ENCODE measurements around the gene ATP13A1. TPM values are rescaled to one million over a fixed set of nuclear protein-coding genes. Genes with fewer than 3 reads are reported as not detected.

The ATP13A1 gene
- total and polyA plus RNA-seq, 7 donors: 6.6 to 145 (median 55.5) TPM

DNA sequence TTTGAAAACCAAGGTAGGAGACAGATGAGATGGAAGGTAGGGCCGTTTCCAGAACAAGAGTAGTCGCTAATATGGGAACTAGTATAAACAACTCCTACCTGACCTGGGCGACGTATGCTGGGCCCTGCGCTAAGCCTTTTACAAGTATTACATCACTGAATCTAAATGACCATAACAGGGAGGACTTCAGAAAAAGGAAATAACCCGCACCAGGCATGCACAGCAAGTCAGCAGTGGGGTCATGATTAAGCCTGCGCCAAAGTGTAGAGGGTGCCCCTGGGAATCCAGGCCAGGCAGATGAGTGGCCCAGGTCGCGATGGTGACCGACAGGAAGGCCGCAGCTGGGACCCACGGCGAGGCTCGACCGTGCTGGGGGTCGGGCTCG lies 613 bp downstream of the ATP13A1 start:
- DNase-seq: no peak
- intact Hi-C loops (cut with DNase I): loop anchor here (2.0 to 10.0 kb wide), 5 partner anchors 114 to 598 kb away; partner anchors contain the start of genes GATAD2A, SLC25A42 and ZNF682
- H3K4me3 ChIP-seq: peak overlapping the region; percentile 71 to 97 (median 89)
- peaks cover 0 to 28% (median 22%) of the 10 kb centered on the region in 4 donors for H3K4me1 ChIP-seq
- H3K36me3 ChIP-seq: peaks cover 0 to 25% (median 14%) of the 10 kb centered on the region in 4 donors
- peak overlapping the region; percentile 87 to 92 (median 91) for H3K27ac ChIP-seq
- WGBS, 2 donors: 2 to 12% methylated on average over 17 of the region's 17 CpGs
- H3K9me3 ChIP-seq: no peaks in the 10 kb centered on the region
- no peak for TF ChIP-seq POLR2AphosphoS5 (IDR thresholded peaks at IDR 0.05)
- TF ChIP-seq, protein P1, sequence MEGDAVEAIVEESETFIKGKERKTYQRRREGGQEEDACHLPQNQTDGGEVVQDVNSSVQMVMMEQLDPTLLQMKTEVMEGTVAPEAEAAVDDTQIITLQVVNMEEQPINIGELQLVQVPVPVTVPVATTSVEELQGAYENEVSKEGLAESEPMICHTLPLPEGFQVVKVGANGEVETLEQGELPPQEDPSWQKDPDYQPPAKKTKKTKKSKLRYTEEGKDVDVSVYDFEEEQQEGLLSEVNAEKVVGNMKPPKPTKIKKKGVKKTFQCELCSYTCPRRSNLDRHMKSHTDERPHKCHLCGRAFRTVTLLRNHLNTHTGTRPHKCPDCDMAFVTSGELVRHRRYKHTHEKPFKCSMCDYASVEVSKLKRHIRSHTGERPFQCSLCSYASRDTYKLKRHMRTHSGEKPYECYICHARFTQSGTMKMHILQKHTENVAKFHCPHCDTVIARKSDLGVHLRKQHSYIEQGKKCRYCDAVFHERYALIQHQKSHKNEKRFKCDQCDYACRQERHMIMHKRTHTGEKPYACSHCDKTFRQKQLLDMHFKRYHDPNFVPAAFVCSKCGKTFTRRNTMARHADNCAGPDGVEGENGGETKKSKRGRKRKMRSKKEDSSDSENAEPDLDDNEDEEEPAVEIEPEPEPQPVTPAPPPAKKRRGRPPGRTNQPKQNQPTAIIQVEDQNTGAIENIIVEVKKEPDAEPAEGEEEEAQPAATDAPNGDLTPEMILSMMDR (IDR thresholded peaks at IDR 0.05): no peak
- TF ChIP-seq EP300 (IDR thresholded peaks at IDR 0.05): no peak
- no peak for TF ChIP-seq POLR2A (IDR thresholded peaks at IDR 0.05)
- H3K27me3 ChIP-seq: no peaks in the 10 kb centered on the region

DNA sequence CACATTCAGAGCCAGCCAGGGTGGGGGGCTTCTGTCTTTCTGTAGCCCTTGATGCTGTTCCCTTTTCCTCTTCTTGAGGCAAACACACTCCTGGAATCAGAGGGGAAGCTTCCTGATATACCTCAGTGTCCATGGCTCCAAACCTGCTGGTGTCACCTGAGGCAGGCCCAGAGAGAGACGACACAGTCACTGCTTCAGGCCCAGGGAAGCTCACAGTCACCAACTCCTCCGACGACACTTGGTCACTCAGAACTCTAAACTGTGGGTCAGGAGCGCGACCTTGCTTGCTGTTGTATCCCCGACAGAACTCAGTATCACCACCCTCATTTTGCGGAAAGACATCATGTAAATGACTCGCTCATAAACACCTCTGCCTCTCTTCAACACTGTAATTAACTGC lies 1.1 kb downstream of the ATP13A1 start:
- peak overlapping the region in 3 of 4 donors; percentile 87 to 91 (median 91) for H3K27ac ChIP-seq
- peak; percentile 52 for DNase-seq
- WGBS, 2 donors: 83% methylated on average over 8 of the region's 8 CpGs
- intact Hi-C loops (cut with DNase I): loop anchor here (2.0 to 10.0 kb wide), 5 partner anchors 114 to 598 kb away; partner anchors contain the start of genes GATAD2A, SLC25A42 and ZNF682
- no peaks in the 10 kb centered on the region for H3K27me3 ChIP-seq
- TF ChIP-seq POLR2AphosphoS5 (IDR thresholded peaks at IDR 0.05) (no peak), POLR2A (IDR thresholded peaks at IDR 0.05) (no peak), EP300 (IDR thresholded peaks at IDR 0.05) (no peak)
- TF ChIP-seq, protein P1 (IDR thresholded peaks at IDR 0.05): no peak
- peaks cover 0 to 26% (median 22%) of the 10 kb centered on the region in 4 donors for H3K4me1 ChIP-seq
- H3K9me3 ChIP-seq: no peaks in the 10 kb centered on the region
- H3K4me3 ChIP-seq: peak overlapping the region in 3 of 4 donors; percentile 86 to 97 (median 92)
- H3K36me3 ChIP-seq: peaks cover 3 to 30% (median 19%) of the 10 kb centered on the region in 4 donors

DNA sequence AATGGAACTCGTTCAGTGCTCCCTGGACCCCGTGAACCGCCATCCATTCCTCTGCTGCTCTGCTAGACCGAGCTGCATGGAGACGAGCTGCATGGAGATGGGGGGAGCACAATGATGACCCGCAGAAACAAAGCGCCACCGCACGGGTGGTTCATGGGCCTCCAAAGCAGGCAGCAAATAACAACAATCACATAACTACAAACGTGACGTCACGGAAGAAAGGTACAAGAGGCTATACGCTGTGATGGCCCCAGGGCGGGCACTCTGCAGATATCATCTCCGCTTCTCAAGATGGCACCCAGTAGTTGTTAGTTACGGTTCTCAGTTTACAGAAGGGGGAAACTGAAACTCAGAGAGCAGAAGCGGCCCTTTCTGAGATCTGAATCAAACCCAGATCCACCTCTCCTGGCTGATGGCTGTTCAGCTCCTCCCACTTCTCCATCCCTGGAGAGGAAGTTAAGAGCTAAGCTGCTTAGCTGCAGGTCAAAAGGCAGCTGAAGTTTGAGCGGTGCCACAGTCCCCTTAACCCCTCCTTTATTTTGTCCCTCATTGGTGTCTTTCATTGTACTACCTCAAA lies 1.7 kb downstream of the ATP13A1 start:
- intact Hi-C loops (cut with DNase I): loop anchor here (2.0 to 10.0 kb wide), 5 partner anchors 115 to 597 kb away; partner anchors contain the start of genes GATAD2A, SLC25A42 and ZNF682
- Histone ChIP-seq H3K4me3 (no peak overlapping the region), H3K27ac (peak overlapping the region in 1 of 4 donors; percentile 91), H3K9me3 (no peaks in the 10 kb centered on the region), H3K4me1 (peaks cover 0 to 26% (median 22%) of the 10 kb centered on the region in 4 donors), H3K36me3 (peaks cover 8 to 36% (median 25%) of the 10 kb centered on the region in 4 donors), H3K27me3 (no peaks in the 10 kb centered on the region)
- TF ChIP-seq EP300 (IDR thresholded peaks at IDR 0.05) (no peak), POLR2AphosphoS5 (IDR thresholded peaks at IDR 0.05) (no peak), POLR2A (IDR thresholded peaks at IDR 0.05) (no peak)
- TF ChIP-seq, protein P1 (IDR thresholded peaks at IDR 0.05): no peak
- peak; percentile 53 for DNase-seq
- WGBS, 2 donors: 76 to 81% methylated on average over 18 of the region's 18 CpGs

DNA sequence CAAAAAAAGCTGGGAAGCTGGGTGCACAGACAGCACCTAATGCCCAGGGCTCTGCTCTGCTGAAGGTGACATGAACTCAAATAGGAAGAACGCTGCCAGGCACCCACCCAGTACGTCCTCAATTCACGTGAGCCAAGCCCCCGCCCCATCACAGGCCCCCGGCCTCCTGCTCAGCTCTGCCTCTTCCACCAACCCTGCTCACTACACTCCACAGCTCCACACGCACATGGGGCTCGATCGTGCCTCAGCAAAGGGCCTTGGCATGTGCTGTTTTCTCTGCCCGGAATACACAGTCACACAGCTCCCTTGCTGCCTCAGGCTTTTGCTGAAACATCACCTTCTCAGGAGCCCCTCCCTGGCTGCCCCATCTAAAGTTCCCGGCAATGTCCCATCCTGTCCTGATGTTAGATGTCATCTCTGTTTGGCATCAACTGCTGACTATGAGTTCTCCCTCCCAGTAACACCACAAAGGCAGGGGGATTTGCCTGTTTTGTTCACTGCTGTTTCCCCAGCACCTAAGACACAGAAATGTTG lies 2.3 kb downstream of the ATP13A1 start:
- H3K27me3 ChIP-seq: no peaks in the 10 kb centered on the region
- whole genome bisulfite sequencing, 2 donors: 91 to 92% methylated on average over 10 of the region's 10 CpGs
- no peak for TF ChIP-seq EP300 (IDR thresholded peaks at IDR 0.05)
- no peak for TF ChIP-seq POLR2AphosphoS5 (IDR thresholded peaks at IDR 0.05)
- no peak for TF ChIP-seq POLR2A (IDR thresholded peaks at IDR 0.05)
- peaks cover 8 to 41% (median 31%) of the 10 kb centered on the region in 4 donors for H3K36me3 ChIP-seq
- H3K27ac ChIP-seq: no peak overlapping the region
- DNase-seq: peak; percentile 40
- intact Hi-C loops (cut with DNase I): loop anchor here (5.0 to 10.0 kb wide), 4 partner anchors 129 to 596 kb away; partner anchors contain the start of genes GATAD2A, SLC25A42 and ZNF682
- no peak overlapping the region for H3K4me3 ChIP-seq
- peaks cover 0 to 26% (median 22%) of the 10 kb centered on the region in 4 donors for H3K4me1 ChIP-seq
- H3K9me3 ChIP-seq: no peaks in the 10 kb centered on the region

DNA sequence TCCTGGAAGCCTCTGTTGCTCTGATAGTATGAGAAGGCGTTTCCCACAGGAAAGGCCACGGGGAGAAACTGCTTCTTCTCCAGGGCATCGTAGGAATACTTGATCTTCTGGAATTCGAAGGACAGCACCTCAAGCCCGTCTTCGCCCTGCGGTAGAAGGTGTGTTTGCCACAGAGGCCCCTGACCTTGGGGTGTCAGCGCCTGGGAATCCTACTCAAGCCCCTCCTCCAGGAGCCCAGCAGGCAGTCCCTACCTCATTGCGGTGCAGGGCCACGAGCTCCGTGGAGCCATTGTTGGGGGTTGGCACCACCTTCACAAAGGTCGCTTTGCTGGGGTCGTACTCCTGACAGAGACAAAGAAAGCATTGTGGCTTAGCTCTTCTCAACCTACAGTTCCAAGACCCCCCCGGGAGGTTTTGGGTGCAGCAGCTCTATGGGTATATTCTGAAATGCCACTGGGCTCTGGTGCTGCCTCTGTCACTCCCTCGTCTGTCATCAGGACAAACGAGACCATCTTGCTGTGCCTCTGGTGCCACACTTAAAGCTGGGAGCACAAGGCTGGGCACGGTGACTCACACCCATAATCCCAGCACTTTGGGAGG lies 3.7 kb downstream of the ATP13A1 start:
- 89 to 92% methylated on average over 17 of the region's 17 CpGs for WGBS, 2 donors
- H3K27ac ChIP-seq: no peak overlapping the region
- intact Hi-C loops (cut with DNase I): loop anchor here (5.0 to 10.0 kb wide), 4 partner anchors 127 to 595 kb away; partner anchors contain the start of genes GATAD2A, SLC25A42 and ZNF682
- DNase-seq: peak; percentile 37
- peaks cover 0 to 26% (median 22%) of the 10 kb centered on the region in 4 donors for H3K4me1 ChIP-seq
- H3K27me3 ChIP-seq: no peaks in the 10 kb centered on the region
- peaks cover 22 to 56% (median 45%) of the 10 kb centered on the region in 4 donors for H3K36me3 ChIP-seq
- no peak overlapping the region for H3K4me3 ChIP-seq
- no peaks in the 10 kb centered on the region for H3K9me3 ChIP-seq
- no peak for TF ChIP-seq POLR2AphosphoS5 (IDR thresholded peaks at IDR 0.05)
- TF ChIP-seq EP300 (IDR thresholded peaks at IDR 0.05): no peak
- TF ChIP-seq POLR2A (IDR thresholded peaks at IDR 0.05): no peak
- TF ChIP-seq, protein P1 (IDR thresholded peaks at IDR 0.05): no peak
